HG03039 (cell line): Measurements from ENCODE around the gene HS3ST6.
A peak's percentile ranks its signal among the peaks of the same experiment; 100 is the strongest.
"Not testable (repeated sequence)": the region's sequence is repeated elsewhere in the genome, so short reads cannot be mapped to it uniquely, and the experiment has no call there.

Experiments
- ATAC-seq: cut with Tn5 transposase; IDR thresholded peaks from one replicate; pipeline ENCODE4 v1.9.1; 2021; ENCODE audit warnings: mild to moderate bottlenecking, moderate library complexity; ENCODE audit not compliant: unreplicated experiment

The HS3ST6 gene

DNA sequence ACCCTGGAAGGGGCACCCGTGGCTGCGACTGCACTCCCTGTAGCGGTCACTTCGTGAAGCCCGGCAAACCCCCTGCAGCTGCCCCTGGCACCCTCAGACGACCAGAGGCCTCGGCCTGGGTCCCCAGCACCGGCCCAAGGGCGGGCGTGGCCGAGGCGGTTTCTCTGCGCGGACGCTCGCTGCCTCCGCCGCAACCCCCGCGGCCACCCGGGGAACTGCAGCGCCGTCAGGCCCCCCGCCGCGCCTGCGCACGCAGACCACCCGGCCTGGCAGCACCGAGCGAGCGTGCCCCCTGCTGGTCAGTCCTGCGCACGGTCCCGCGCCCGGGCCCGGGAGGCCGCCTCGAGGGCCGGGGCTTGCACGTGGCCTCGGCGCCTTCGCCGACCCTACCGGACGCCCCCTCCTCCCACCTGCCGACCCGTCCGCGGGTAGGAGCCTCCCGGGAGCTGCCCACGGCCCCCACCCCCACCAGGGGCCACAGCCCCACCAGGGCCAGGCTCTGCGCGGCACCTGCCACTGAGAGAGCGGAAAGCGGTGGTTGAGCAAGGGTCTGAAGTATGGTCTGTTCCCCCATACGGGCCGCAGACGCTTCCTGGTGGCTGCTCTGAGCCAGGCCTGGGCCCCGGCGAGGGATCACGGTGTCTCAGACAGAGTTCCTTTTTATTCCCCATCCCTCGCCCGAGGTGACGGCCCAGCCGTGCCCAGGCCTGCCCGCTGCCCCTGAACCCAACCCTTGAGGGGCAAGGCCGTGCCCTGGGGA is 11.5 kb upstream of the HS3ST6 start:
- peak; percentile 68 for ATAC-seq

GRCh38 chr16:1929105-1929504 is 10.9 kb upstream of the HS3ST6 start:
- ATAC-seq: no peak

- no peak for ATAC-seq
These were observed 8.1 kb upstream of the HS3ST6 start for GRCh38 chr16:1926271-1926670.

GRCh38 chr16:1924095-1924494 is 5.9 kb upstream of the HS3ST6 start:
- ATAC-seq: no peak

DNA sequence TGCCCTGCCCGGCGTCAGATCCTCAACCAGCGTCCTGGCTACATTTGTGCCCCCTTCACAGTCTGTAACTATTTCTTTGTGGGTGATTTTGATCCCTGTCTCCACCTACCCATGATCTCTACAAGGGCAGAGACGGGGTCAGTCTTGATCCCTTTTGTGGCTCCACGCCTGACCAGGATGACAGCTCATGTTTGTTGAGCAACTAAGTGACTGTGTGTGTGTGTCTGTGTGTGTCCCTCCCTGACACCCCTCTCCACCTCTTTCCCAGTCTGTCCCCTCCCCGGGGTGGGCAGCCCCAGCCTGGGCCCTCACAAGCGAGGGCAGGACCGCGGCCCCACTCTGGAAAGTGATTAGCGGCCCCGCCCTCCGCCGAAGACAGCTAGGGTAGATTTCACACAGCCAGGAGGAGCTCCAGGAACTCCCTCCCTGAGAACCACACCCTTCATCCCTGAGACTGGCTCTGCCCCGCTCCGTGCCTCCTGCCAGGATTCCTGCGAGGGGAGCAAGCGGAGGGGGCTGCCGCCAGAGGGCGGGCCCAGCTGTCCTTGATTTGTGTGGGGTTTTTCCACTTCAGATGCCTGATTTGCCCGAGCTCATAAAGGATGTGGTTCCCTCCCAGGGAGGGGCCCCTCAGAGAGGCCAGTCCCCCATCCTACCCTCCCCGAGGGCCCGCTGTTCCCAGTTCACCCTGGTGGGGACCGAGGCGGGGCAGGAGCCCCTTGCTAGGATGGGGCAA is 5.3 kb upstream of the HS3ST6 start:
- ATAC-seq: no peak

- ATAC-seq: no peak
These were observed 4.1 kb upstream of the HS3ST6 start for GRCh38 chr16:1922357-1922756.

- no peak for ATAC-seq
These were observed 2.5 kb upstream of the HS3ST6 start for GRCh38 chr16:1920727-1921171.

GRCh38 chr16:1920122-1920521 is 1.9 kb upstream of the HS3ST6 start:
- ATAC-seq: not testable (repeated sequence)

DNA sequence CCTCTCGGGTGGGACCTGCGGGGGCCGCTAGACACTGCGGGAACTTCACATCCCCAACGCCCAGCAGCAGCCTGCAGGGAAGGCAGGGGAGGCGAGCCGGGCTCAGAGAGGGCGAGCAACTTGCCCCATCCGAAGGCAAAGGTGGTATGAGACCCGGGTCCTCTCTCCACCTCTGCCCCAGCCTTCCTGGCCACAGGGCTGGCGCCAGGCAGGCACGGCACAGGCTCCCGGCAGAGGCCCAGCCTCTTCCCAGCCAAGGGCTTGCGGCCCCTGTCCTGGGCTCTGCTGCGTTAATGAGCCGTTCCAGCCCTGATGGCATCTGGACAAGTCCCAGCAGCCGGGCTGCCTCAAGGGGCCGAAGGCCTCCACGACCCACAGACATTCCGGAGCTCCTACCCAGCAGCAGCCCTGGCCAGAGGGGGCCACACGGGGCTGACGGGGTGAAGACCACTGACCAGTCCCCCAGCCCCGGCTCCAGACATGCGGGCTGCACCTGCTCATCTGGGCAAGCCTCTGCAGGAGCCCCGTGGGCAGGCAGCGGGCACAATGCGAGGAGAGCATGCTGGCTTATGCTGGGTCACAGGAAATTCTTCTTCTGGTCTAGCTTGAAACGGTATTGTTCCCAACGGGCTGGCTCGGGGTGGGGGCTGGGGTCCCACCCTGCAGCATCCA is 1.2 kb upstream of the HS3ST6 start:
- no peak for ATAC-seq

DNA sequence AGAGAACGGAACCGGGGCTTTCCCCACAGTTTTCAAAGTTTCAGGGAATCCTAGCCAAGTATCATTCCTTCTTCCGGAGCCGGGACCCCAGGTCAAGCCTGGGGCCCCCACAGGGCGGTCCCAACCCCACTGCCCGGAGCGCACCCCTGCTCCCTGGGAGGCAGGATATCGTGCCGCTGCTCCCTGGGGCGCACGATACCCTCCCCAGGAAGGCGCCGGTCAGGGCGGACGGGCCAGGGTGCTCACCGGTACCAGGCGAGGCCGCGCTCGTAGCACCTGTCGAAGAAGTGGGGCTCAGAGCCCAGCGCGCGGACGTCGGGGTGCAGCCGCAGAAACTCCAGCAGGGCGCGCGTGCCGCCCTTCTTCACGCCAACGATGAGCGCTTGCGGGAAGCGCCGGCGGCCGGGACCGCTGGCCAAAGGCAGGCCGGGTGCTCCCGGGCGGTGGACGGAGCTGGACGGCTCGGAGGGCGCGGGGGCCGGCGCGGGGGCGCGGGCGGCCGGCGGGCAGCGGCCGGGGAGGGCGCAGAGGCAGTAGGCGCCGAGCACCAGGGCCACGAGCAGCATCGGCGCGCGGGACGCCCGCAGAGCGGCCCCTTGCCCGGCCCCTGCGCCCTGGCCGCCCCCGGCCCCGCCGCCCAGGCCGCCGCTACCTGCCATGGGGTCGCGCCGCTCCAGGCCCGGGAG is 407 bp downstream of the HS3ST6 start:
- no peak for ATAC-seq

DNA sequence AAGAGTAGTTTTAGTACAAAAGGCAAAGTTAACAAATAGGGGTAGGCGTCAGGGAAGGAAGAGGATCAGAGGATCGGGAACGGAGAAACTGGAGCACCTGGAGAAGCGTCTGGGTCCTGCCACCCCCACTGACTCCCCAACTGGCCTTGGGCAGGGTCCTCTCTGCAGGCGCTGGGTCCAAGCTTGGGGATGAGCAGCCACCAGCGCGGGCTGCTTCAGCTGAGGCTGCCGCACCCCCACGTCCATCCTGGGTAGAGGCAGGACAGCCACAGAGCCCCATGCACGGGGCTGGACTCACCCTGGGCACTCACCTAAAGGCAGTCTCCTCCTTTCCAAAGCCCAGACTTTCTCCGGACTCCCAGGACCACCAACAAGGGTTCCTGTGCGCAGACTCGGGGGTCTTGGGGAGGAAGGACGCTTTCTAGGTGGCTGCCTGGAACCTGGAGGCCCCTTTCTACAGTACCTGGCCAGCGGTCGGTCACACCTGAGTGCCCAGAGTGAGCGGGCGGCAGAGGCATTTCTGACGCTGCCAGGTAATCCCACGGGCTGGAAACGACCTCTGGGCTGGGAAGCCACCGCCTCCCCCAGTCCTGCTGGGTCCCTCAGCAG is 1.1 kb downstream of the HS3ST6 start:
- ATAC-seq: no peak

DNA sequence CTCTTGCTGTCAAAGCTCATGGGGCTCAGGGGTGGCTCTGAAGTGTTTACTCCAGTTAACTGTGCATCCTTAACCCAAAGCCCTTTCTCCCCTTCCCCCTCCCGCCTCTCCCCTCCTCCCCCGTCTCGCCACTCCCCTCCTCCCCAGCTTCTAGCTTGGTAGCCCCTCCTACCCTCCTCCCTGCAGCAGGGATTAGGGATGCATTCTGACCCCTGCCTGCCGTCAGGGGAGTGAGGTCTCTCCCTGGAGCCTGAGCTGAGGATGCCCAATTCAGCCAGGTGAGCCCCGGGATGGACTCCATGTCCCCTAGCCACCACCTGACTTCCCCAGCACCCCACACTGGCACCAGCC is 1.6 kb downstream of the HS3ST6 start:
- no peak for ATAC-seq

DNA sequence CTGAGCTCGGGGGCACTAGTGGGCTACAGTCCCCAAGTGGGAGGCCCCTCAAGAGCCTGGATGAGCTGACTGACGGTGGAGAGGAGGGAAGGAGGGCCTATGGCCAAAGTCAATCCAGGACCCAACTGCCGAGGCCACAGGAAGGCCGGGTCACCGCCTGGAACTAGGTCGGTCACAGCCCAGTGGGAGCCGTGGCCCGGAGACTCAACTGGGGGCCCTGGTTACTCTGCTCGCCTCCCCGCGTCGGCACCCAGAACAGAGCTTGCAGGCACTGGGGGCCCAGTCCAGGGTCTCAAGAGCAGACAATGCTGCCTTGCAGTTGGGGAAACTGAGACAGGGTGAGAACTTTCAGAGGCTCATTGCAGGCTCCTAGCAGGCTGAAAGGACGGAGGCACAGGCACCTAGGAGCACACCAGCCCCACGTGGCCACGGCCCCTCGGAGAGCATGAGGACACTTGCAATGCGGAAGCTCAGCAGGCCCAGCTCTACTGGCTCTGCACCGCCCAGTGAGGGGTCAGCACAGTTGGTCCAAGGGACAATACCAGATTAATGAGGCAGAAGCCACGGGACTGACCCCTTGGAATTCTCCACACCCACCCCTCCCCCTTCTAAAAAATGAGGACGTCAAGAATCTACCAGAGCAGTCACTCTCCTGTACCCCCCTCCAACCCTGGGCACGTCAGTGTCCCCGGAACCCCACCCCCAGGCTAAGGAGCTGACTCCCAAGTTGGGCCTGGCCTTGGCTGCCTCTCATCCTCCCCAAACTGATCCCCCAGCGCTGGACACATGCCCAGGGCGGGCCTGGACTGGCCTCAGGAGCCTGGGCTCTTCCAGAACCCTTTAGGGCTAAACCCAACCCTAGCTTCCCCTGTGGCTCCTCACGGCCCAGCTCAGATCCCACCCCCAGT is 2.2 kb downstream of the HS3ST6 start:
- ATAC-seq: no peak

DNA sequence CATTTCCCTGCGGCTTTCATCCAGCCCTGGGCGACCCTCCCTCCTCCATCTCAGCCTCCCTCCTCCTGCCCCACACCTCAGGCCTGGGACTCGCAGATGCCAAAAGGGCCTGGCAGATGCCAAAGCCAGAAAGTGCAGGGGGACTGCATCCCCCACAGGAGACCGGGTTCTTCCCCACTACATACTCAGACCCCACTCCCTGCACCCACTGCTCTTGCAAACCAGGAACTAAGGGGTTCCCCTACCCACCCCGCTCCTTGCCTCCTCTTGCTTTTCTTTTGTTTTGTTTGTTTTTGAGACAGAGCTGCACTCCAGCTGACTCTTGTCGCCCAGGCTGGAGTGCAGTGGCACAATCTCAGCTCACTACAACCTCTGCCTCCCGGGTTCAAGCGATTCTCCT is 3.2 kb downstream of the HS3ST6 start:
- ATAC-seq: no peak

- ATAC-seq: no peak
These were observed 4.1 kb downstream of the HS3ST6 start for GRCh38 chr16:1914084-1914608.

GRCh38 chr16:1913327-1914083 is 4.7 kb downstream of the HS3ST6 start:
- ATAC-seq: no peak

DNA sequence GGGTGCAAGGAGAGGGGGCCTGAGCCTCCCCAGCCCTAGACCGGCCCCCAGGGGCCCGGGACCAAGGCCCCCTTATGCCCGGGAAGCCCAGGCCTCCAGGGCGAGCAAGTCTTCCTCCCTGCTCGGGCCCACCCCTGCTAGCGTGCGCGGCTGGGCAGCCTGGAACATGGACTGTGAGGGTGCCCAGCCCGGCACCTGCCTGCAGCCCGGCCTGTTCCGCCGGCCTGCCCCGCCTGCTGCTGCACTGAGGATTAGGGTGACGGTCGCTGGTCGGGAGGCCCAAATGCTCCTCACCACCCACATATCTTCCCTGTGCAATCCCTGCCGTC is 6.0 kb downstream of the HS3ST6 start:
- no peak for ATAC-seq

DNA sequence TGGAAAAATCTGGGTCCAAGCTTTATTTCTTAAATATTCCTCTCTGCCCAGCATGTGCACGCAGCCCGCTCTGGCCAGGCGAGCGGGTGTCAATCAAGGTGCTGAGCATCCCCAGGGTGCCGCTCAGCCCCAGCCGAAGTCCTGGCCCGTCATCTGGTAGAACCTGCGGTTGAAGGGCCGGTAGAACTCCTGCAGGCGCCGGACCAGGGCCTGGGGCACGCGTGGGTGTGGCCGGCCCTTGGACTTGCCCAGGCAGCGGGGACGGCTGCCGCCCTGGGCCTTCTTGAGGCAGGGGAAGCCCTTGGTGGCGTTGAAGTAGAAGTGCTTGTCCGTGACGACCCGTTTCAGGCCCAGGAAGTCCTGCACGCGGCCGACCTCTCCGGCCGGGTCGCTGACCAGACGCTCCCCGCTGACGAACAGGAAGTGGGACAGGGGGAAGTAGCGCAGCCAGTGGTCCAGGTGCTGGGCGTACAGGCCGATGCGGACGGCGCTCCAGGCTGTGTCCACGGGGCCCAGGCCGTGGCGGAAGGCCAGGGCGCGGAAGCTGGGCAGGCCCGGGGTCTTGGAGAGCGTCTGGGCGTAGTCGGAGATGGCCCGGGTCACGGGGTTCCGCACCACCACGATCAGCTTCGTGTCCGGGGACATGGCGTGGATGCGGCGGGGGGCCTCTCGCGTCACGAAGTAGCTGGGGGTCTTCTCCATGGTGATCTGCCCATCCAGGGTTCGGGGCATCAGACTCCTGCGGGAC is 6.6 kb downstream of the HS3ST6 start:
- ATAC-seq: no peak
